ENCODE results near the gene MAPK8IP2.

MAPK8IP2 gene

DNA sequence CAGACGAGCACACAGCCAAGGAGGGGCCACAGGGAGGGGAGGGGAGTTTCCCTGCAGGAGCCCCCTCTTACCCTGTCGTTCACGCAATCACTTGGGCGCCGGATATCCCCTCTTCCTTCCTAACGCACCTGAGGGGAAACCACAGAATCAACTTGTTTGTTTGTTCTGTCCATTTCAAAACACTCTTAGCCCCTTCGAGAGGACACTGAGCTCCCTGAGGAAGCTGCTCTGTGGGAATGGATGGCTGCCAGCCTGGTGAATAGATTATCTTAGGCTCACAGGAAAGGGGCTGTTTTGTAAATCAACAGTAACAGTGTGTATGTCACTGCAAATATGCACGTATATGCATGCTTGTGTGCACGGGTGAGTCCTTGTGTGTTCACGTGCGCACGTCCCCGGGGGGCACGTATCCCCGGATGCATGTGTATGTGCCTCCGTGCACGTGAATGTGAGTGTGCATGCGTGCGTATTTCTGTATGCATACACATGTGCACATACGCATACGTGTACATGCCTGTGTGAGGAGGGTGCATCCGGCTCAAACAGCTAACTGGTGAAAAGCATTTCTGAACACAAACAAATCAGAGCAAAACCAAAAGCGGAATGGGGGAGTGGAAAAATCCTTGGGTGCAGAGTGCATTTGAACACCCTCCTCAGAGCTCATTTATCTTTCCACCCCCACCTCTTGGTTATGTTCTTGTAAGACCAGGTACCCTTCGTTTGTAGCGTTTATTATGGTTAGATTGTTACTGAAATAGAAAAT, 20.2 kb downstream of the MAPK8IP2 start (continued):
- TF ChIP-seq, protein P1, sequence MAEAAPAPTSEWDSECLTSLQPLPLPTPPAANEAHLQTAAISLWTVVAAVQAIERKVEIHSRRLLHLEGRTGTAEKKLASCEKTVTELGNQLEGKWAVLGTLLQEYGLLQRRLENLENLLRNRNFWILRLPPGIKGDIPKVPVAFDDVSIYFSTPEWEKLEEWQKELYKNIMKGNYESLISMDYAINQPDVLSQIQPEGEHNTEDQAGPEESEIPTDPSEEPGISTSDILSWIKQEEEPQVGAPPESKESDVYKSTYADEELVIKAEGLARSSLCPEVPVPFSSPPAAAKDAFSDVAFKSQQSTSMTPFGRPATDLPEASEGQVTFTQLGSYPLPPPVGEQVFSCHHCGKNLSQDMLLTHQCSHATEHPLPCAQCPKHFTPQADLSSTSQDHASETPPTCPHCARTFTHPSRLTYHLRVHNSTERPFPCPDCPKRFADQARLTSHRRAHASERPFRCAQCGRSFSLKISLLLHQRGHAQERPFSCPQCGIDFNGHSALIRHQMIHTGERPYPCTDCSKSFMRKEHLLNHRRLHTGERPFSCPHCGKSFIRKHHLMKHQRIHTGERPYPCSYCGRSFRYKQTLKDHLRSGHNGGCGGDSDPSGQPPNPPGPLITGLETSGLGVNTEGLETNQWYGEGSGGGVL (tag by site-specific recombination; IDR thresholded peaks at IDR 0.05), result peak; percentile 63; the same call in 1 of the 2 replicates
- no peak for TF ChIP-seq KLF10 (tag by site-specific recombination; IDR thresholded peaks at IDR 0.05)
- no peak for TF ChIP-seq ZNF48 (tag by site-specific recombination; IDR thresholded peaks at IDR 0.05)
- TF ChIP-seq ZNF391 (tag by site-specific recombination; IDR thresholded peaks at IDR 0.05; ENCODE audit: borderline replicate concordance, low read depth), result no peak
- TF ChIP-seq TRIM28 (IDR thresholded peaks at IDR 0.05; ENCODE audit: borderline replicate concordance, low read length), result no peak
- TF ChIP-seq, protein P2, sequence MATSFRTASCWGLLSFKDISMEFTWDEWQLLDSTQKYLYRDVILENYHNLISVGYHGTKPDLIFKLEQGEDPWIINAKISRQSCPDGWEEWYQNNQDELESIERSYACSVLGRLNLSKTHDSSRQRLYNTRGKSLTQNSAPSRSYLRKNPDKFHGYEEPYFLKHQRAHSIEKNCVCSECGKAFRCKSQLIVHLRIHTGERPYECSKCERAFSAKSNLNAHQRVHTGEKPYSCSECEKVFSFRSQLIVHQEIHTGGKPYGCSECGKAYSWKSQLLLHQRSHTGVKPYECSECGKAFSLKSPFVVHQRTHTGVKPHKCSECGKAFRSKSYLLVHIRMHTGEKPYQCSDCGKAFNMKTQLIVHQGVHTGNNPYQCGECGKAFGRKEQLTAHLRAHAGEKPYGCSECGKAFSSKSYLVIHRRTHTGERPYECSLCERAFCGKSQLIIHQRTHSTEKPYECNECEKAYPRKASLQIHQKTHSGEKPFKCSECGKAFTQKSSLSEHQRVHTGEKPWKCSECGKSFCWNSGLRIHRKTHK (tag by site-specific recombination; IDR thresholded peaks at IDR 0.05), result no peak
- TF ChIP-seq WT1 (tag by site-specific recombination; IDR thresholded peaks at IDR 0.05), result peak; percentile 68
- 0 out of 2 replicates have a peak, but pooled peaks have one; percentile 20 for TF ChIP-seq ZNF366 (tag by site-specific recombination; conservative IDR thresholded peaks at IDR 0.05)
- TF ChIP-seq ZNF214 (tag by site-specific recombination; IDR thresholded peaks at IDR 0.05; ENCODE audit: borderline replicate concordance), result no peak
- TF ChIP-seq, protein P3, sequence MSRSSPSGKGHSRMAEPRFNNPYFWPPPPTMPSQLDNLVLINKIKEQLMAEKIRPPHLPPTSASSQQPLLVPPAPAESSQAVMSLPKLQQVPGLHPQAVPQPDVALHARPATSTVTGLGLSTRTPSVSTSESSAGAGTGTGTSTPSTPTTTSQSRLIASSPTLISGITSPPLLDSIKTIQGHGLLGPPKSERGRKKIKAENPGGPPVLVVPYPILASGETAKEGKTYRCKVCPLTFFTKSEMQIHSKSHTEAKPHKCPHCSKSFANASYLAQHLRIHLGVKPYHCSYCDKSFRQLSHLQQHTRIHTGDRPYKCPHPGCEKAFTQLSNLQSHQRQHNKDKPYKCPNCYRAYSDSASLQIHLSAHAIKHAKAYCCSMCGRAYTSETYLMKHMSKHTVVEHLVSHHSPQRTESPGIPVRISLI (tag by site-specific recombination; IDR thresholded peaks at IDR 0.05), result no peak
- no peak for TF ChIP-seq ZNF514 (tag by site-specific recombination; IDR thresholded peaks at IDR 0.05)
- TF ChIP-seq ZNF548 (tag by site-specific recombination; IDR thresholded peaks at IDR 0.05), result no peak
- TF ChIP-seq, protein P4, sequence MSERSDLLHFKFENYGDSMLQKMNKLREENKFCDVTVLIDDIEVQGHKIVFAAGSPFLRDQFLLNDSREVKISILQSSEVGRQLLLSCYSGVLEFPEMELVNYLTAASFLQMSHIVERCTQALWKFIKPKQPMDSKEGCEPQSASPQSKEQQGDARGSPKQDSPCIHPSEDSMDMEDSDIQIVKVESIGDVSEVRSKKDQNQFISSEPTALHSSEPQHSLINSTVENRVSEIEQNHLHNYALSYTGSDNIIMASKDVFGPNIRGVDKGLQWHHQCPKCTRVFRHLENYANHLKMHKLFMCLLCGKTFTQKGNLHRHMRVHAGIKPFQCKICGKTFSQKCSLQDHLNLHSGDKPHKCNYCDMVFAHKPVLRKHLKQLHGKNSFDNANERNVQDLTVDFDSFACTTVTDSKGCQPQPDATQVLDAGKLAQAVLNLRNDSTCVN (tag by site-specific recombination; optimal IDR thresholded peaks at IDR 0.05), result peak; percentile 77
- no peak; the same call in 1 of the 2 replicates for TF ChIP-seq ZBTB8A (tag by site-specific recombination; IDR thresholded peaks at IDR 0.05)
- TF ChIP-seq MEIS1 (CRISPR knock-in tag; IDR thresholded peaks at IDR 0.05; ENCODE audit: borderline replicate concordance), result no peak
- no peak for TF ChIP-seq ZNF416 (tag by site-specific recombination; IDR thresholded peaks at IDR 0.05)
- TF ChIP-seq ZNF239 (tag by site-specific recombination; IDR thresholded peaks at IDR 0.05), result no peak
- TF ChIP-seq, protein P5, sequence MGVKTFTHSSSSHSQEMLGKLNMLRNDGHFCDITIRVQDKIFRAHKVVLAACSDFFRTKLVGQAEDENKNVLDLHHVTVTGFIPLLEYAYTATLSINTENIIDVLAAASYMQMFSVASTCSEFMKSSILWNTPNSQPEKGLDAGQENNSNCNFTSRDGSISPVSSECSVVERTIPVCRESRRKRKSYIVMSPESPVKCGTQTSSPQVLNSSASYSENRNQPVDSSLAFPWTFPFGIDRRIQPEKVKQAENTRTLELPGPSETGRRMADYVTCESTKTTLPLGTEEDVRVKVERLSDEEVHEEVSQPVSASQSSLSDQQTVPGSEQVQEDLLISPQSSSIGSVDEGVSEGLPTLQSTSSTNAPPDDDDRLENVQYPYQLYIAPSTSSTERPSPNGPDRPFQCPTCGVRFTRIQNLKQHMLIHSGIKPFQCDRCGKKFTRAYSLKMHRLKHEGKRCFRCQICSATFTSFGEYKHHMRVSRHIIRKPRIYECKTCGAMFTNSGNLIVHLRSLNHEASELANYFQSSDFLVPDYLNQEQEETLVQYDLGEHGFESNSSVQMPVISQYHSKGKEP (tag by site-specific recombination; IDR thresholded peaks at IDR 0.05), result no peak
- no peak for TF ChIP-seq ZNF169 (tag by site-specific recombination; IDR thresholded peaks at IDR 0.05)
- TF ChIP-seq, protein P6, sequence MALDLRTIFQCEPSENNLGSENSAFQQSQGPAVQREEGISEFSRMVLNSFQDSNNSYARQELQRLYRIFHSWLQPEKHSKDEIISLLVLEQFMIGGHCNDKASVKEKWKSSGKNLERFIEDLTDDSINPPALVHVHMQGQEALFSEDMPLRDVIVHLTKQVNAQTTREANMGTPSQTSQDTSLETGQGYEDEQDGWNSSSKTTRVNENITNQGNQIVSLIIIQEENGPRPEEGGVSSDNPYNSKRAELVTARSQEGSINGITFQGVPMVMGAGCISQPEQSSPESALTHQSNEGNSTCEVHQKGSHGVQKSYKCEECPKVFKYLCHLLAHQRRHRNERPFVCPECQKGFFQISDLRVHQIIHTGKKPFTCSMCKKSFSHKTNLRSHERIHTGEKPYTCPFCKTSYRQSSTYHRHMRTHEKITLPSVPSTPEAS (tag by site-specific recombination; IDR thresholded peaks at IDR 0.05), result no peak
- no peak for TF ChIP-seq ZNF561 (tag by site-specific recombination; IDR thresholded peaks at IDR 0.05; ENCODE audit: borderline replicate concordance)
- peak; percentile 10; the same call in 1 of the 2 replicates for TF ChIP-seq ZNF2 (tag by site-specific recombination; IDR thresholded peaks at IDR 0.05)
- TF ChIP-seq GLIS1 (tag by site-specific recombination; IDR thresholded peaks at IDR 0.05), result peak; percentile 27
- TF ChIP-seq GLI2 (tag by site-specific recombination; IDR thresholded peaks at IDR 0.05; ENCODE audit: borderline replicate concordance, low read depth), result no peak
- TF ChIP-seq IKZF3 (tag by site-specific recombination; IDR thresholded peaks at IDR 0.05), result peak; percentile 75
- no peak for TF ChIP-seq HOXA7 (CRISPR knock-in tag; IDR thresholded peaks at IDR 0.05; ENCODE audit: borderline replicate concordance)
- TF ChIP-seq, protein P7, sequence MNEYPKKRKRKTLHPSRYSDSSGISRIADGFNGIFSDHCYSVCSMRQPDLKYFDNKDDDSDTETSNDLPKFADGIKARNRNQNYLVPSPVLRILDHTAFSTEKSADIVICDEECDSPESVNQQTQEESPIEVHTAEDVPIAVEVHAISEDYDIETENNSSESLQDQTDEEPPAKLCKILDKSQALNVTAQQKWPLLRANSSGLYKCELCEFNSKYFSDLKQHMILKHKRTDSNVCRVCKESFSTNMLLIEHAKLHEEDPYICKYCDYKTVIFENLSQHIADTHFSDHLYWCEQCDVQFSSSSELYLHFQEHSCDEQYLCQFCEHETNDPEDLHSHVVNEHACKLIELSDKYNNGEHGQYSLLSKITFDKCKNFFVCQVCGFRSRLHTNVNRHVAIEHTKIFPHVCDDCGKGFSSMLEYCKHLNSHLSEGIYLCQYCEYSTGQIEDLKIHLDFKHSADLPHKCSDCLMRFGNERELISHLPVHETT (tag by site-specific recombination; IDR thresholded peaks at IDR 0.05), result no peak; the same call in 1 of the 2 replicates
- TF ChIP-seq PRDM1 (tag by site-specific recombination; IDR thresholded peaks at IDR 0.05), result no peak
- no peak for TF ChIP-seq ZNF660 (tag by site-specific recombination; IDR thresholded peaks at IDR 0.05)
- no peak for TF ChIP-seq ZNF202 (tag by site-specific recombination; IDR thresholded peaks at IDR 0.05; ENCODE audit: borderline replicate concordance)
- TF ChIP-seq ZNF404 (tag by site-specific recombination; IDR thresholded peaks at IDR 0.05), result no peak
